ENCODE results near the gene MAP2K7. TPM values are rescaled to one million over a fixed set of nuclear protein-coding genes. Genes with fewer than 3 reads are reported as not detected.

The MAP2K7 gene
- total RNA-seq, 1 donor from 2014 or later: 38.6 TPM

DNA sequence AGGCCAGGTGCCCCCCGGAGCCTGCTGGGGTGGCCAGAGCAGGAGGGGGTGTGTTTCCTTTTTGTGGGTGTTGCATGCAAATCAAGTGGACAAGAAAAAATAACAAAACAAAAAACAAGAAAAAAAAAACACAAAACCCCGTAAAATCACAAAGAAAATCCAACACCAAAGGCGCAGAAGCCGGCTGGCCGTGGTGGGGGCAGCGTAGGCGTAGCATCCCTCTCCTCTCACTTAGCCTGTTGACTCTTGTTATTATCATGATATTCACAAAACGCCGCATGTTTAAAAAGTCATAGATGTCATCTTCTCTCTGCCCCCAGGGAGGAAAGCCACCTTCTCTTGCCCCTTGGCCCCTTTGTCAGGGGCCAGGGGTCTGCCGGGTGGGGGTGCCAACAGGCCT lies 10.0 kb downstream of the MAP2K7 start:
- ATAC-seq: no peak
- peaks cover 29% of the 10 kb centered on the region for H3K4me1 ChIP-seq
- peaks cover 43% of the 10 kb centered on the region for H3K27me3 ChIP-seq (ENCODE audit: low read depth)
- TF ChIP-seq, protein P1, sequence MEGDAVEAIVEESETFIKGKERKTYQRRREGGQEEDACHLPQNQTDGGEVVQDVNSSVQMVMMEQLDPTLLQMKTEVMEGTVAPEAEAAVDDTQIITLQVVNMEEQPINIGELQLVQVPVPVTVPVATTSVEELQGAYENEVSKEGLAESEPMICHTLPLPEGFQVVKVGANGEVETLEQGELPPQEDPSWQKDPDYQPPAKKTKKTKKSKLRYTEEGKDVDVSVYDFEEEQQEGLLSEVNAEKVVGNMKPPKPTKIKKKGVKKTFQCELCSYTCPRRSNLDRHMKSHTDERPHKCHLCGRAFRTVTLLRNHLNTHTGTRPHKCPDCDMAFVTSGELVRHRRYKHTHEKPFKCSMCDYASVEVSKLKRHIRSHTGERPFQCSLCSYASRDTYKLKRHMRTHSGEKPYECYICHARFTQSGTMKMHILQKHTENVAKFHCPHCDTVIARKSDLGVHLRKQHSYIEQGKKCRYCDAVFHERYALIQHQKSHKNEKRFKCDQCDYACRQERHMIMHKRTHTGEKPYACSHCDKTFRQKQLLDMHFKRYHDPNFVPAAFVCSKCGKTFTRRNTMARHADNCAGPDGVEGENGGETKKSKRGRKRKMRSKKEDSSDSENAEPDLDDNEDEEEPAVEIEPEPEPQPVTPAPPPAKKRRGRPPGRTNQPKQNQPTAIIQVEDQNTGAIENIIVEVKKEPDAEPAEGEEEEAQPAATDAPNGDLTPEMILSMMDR (IDR thresholded peaks at IDR 0.05): no peak
- no peak for DNase-seq
- intact Hi-C loops (cut with DNase I): no loop called here
- no peaks in the 10 kb centered on the region for H3K9me3 ChIP-seq
- H3K4me3 ChIP-seq: no peak overlapping the region
- no peak overlapping the region for H3K27ac ChIP-seq
- H3K36me3 ChIP-seq: peaks cover 43% of the 10 kb centered on the region

DNA sequence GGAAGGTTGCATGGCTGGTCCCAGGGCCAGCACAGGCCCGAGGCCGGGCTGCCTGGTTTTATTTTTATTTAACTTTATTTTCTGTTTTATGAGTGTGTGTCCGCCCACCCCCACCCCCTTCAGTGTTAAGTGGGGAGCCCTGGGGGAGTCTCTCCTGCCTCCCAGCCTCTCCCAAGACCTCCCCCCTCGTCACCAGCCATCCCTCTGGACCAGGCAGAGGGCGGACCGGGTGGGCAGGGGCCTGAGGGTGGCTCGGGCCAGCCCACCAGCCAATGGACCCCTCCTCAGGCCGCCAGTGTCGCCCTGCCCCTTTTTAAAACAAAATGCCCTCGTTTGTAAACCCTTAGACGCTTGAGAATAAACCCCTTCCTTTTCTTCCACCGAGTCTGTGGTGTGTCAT lies 10.4 kb downstream of the MAP2K7 start:
- TF ChIP-seq, protein P1 (IDR thresholded peaks at IDR 0.05): no peak
- DNase-seq (no peak), ATAC-seq (no peak)
- Histone ChIP-seq H3K36me3 (peaks cover 40% of the 10 kb centered on the region), H3K9me3 (no peaks in the 10 kb centered on the region), H3K27me3 (ENCODE audit: low read depth) (peaks cover 45% of the 10 kb centered on the region), H3K4me1 (peaks cover 31% of the 10 kb centered on the region), H3K4me3 (no peak overlapping the region), H3K27ac (no peak overlapping the region)
- intact Hi-C loops (cut with DNase I): no loop called here

DNA sequence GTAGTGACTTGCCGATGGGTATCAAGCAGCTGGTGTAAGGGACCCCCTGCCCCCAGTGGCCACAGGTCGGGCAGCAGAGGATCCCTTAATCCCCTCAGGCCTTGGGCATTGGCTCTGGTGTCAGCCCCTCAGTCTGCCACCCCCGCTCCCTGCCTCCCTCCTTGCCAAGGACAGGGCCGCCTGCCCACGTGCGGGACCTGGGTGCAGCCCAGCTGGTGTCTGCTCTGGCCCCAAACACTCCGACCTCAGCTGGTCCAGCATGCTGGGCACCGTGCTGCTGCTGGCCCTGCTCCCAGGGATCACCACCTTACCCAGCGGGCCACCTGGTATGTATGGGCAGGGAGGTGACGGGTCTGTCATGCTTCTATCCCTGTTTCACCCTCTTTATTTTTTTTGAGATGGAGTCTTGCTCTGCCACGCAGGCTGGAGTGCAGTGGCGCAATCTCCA lies 10.9 kb downstream of the MAP2K7 start, which contains the start of gene TGFBR3L:
Gene TGFBR3L (plus strand): TSS at position 233 of the 448 bp plus-strand sequence.
- no peak within 1 kb of the TSS for H3K27ac ChIP-seq
- no peak for ATAC-seq
- H3K27me3 ChIP-seq (ENCODE audit: low read depth): peaks cover 45% of the 10 kb centered on the region
- peaks cover 35% of the 10 kb centered on the region for H3K36me3 ChIP-seq
- H3K9me3 ChIP-seq: no peaks in the 10 kb centered on the region
- intact Hi-C loops (cut with DNase I): no loop called here
- peaks cover 36% of the 10 kb centered on the region for H3K4me1 ChIP-seq
- no peak within 1 kb of the TSS for H3K4me3 ChIP-seq
- DNase-seq: peak; percentile 43
- TF ChIP-seq, protein P1 (IDR thresholded peaks at IDR 0.05): no peak

DNA sequence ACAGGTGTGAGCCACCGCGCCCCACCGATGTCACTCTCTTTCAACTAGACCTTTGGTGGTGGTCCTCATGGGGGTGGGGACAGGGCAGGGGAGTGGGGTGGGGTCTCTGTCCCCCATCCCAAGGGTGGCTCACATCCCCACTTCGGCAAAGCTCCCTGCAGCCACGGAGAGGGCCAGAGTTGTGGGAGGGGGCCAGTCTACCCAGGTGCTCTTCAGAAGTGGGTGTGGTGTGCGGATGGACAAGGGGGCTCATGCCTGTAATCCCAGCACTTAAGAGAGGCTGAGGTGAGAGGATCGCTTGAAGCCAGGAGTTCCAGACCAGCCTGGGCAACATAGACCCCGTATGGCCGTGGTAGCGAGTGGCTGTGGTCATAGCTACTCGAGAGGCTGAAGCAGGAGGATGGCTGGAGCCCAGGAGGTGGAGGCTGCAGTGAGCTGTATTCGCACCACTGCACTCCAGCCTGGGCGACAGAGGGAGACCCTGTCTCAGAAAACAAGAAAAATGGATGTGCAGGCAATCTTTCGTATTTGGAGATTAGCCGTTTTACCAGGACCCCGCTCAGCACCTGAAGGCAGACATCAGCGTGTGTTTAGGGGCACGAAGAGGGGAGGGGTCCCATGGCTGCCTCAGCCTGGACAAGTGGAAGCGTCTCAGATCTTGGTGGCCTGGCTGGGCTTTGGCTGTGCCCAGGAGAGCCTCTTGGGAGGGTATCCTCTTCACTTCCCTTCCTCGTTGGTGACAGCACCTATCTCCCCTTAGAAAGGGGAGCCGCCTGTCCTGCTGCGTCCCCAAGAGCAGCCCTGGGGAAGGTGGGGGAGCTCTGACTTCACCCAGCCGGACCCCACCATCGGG lies 11.8 kb downstream of the MAP2K7 start:
- Histone ChIP-seq H3K36me3 (peaks cover 26% of the 10 kb centered on the region), H3K27ac (no peak overlapping the region), H3K4me3 (peak overlapping the region; percentile 49), H3K4me1 (peaks cover 39% of the 10 kb centered on the region), H3K27me3 (ENCODE audit: low read depth) (peaks cover 45% of the 10 kb centered on the region), H3K9me3 (no peaks in the 10 kb centered on the region)
- DNase-seq: no peak
- TF ChIP-seq, protein P1 (IDR thresholded peaks at IDR 0.05): no peak
- no peak for ATAC-seq
- intact Hi-C loops (cut with DNase I): no loop called here

DNA sequence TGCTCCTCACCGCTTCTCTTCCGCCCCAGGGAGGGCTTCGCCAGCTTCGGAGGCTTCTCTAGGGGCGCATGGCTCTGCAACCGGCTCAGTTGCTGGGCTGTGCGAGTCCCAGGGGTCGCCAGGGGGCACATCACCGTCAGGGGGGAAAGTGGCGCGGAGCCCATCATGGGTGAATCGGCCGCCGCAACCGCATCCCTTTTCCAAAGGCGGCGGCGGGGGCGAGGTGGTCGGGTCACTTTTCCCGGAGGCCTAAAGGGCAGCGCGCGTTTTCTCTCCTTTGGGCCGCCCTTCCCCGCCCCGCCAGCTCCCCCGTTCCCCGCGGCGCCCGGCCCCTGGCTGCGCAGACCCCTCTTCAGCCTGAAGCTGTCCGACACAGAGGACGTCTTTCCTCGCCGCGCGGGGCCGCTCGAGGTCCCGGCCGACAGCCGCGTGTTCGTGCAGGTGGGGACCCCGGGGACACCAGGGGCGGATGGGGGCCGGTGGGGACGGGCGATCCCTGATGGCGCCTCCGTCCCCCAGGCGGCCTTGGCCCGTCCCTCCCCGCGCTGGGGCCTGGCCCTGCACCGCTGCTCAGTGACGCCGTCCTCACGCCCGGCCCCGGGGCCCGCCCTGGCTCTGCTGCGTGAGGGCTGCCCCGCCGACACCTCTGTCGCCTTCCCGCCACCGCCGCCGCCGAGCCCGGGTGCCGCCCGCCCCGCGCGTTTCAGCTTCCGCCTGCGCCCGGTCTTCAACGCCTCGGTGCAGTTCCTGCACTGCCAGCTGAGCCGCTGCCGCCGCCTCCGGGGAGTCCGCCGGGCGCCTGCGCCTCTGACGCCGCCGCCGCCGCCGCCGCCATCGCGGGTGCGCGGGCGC lies 12.7 kb downstream of the MAP2K7 start:
- peak overlapping the region; percentile 49 for H3K4me3 ChIP-seq
- no peak overlapping the region for H3K27ac ChIP-seq
- ATAC-seq (no peak), DNase-seq (peak; percentile 67)
- TF ChIP-seq, protein P1 (IDR thresholded peaks at IDR 0.05): no peak
- H3K9me3 ChIP-seq: no peaks in the 10 kb centered on the region
- peaks cover 44% of the 10 kb centered on the region for H3K4me1 ChIP-seq
- intact Hi-C loops (cut with DNase I): no loop called here
- peaks cover 45% of the 10 kb centered on the region for H3K27me3 ChIP-seq (ENCODE audit: low read depth)
- peaks cover 18% of the 10 kb centered on the region for H3K36me3 ChIP-seq
